Parathyroid adenoma (tissue), 2 donors: ENCODE results near the gene KLF13.

ENCODE experiments used
- H2AFZ ChIP-seq: fragments of 300-600 bp; sonication (generic); one replicate; pipeline ENCODE4 v1.7.0; 2017; ENCODE audit warnings: antibody characterized with exemption, mild to moderate bottlenecking
- H3K27ac ChIP-seq: fragments of 300-600 bp; sonication (generic); one replicate; pipeline ENCODE4 v1.7.0; 2017
- H3K27me3 ChIP-seq: fragments of 300-600 bp; sonication (generic); one replicate; pipeline ENCODE4 v1.7.0; 2017; ENCODE audit warnings: low read length; ENCODE audit not compliant: control insufficient read depth, insufficient read depth
- H3K36me3 ChIP-seq: fragments of 300-600 bp; sonication (generic); one replicate; pipeline ENCODE4 v1.7.0; 2017; ENCODE audit warnings: low read length; ENCODE audit not compliant: control insufficient read depth, insufficient read depth
- H3K4me1 ChIP-seq: fragments of 300-600 bp; sonication (generic); one replicate; pipeline ENCODE4 v1.7.0; 2017; ENCODE audit warnings: control low read depth
- H3K4me2 ChIP-seq: fragments of 300-600 bp; sonication (generic); one replicate; pipeline ENCODE4 v1.7.0; 2017; ENCODE audit warnings: low read length
- H3K4me3 ChIP-seq: fragments of 300-600 bp; sonication (generic); one replicate; pipeline ENCODE4 v1.7.0; 2017; ENCODE audit warnings: low read depth, low read length
- H3K79me2 ChIP-seq: fragments of 300-600 bp; sonication (generic); one replicate; pipeline ENCODE4 v1.7.0; 2017; ENCODE audit warnings: control low read depth
- H3K9ac ChIP-seq: fragments of 300-600 bp; sonication (generic); one replicate; pipeline ENCODE4 v1.7.0; 2017; ENCODE audit warnings: mild to moderate bottlenecking
- H3K9me3 ChIP-seq: fragments of 300-600 bp; sonication (generic); one replicate; pipeline ENCODE4 v1.7.0; 2017; ENCODE audit warnings: low read length; ENCODE audit not compliant: control insufficient read depth
- CTCF ChIP-seq: fragments of 300-600 bp; sonication (generic); IDR thresholded peaks from one replicate; pipeline ENCODE4 v1.7.0; 2017; ENCODE audit warnings: antibody characterized with exemption, mild to moderate bottlenecking
- donor health status: primary hyperparathyroidism.

The KLF13 gene

GRCh38 chr15:31381801-31382712, 55.4 kb downstream of the KLF13 start:
- no peak for TF ChIP-seq CTCF
- no peaks in the 10 kb centered on the region for H3K27me3 ChIP-seq
- H3K9ac ChIP-seq, result no peak overlapping the region
- no peaks in the 10 kb centered on the region for H3K9me3 ChIP-seq
- H3K4me3 ChIP-seq, result no peak overlapping the region
- H3K36me3 ChIP-seq, result no peaks in the 10 kb centered on the region
- H2AFZ ChIP-seq, result no peak overlapping the region
- no peaks in the 10 kb centered on the region for H3K4me1 ChIP-seq
- no peaks in the 10 kb centered on the region for H3K79me2 ChIP-seq
- H3K4me2 ChIP-seq, result no peak overlapping the region
- no peak overlapping the region for H3K27ac ChIP-seq

- H3K79me2 ChIP-seq, result no peaks in the 10 kb centered on the region
- no peaks in the 10 kb centered on the region for H3K27me3 ChIP-seq
- H3K4me1 ChIP-seq, result no peaks in the 10 kb centered on the region
- no peak overlapping the region for H2AFZ ChIP-seq
- H3K9me3 ChIP-seq, result no peaks in the 10 kb centered on the region
- H3K4me3 ChIP-seq, result no peak overlapping the region
- no peak overlapping the region for H3K27ac ChIP-seq
- H3K9ac ChIP-seq, result no peak overlapping the region
- no peak for TF ChIP-seq CTCF
- no peak overlapping the region for H3K4me2 ChIP-seq
- H3K36me3 ChIP-seq, result no peaks in the 10 kb centered on the region
Observed at GRCh38 chr15:31382713-31383045, 56.0 kb downstream of the KLF13 start.

- TF ChIP-seq CTCF, result no peak
- no peak overlapping the region for H3K27ac ChIP-seq
- peaks cover 4% of the 10 kb centered on the region for H3K4me1 ChIP-seq
- no peak overlapping the region for H3K4me2 ChIP-seq
- H3K4me3 ChIP-seq, result no peak overlapping the region
- H3K27me3 ChIP-seq, result no peaks in the 10 kb centered on the region
- no peaks in the 10 kb centered on the region for H3K79me2 ChIP-seq
- no peaks in the 10 kb centered on the region for H3K36me3 ChIP-seq
- no peak overlapping the region for H3K9ac ChIP-seq
- no peak overlapping the region for H2AFZ ChIP-seq
- no peaks in the 10 kb centered on the region for H3K9me3 ChIP-seq
Observed at GRCh38 chr15:31383139-31383538, 56.5 kb downstream of the KLF13 start.

- Histone ChIP-seq H3K27me3 (no peaks in the 10 kb centered on the region), H3K27ac (no peak overlapping the region), H3K4me2 (no peak overlapping the region), H3K4me3 (no peak overlapping the region), H3K9ac (no peak overlapping the region), H3K9me3 (no peaks in the 10 kb centered on the region), H3K79me2 (no peaks in the 10 kb centered on the region), H3K36me3 (no peaks in the 10 kb centered on the region), H3K4me1 (peaks cover 4% of the 10 kb centered on the region), H2AFZ (no peak overlapping the region)
- TF ChIP-seq CTCF, result no peak
Observed at GRCh38 chr15:31384568-31384967, 57.9 kb downstream of the KLF13 start.

GRCh38 chr15:31385736-31386135, 59.1 kb downstream of the KLF13 start:
- Histone ChIP-seq H3K4me2 (no peak overlapping the region), H2AFZ (no peak overlapping the region)
- TF ChIP-seq CTCF, result no peak

More at GRCh38 chr15:31385736-31386135, 59.1 kb downstream of the KLF13 start:
- Histone ChIP-seq H3K27ac (no peak overlapping the region), H3K27me3 (no peaks in the 10 kb centered on the region), H3K4me3 (no peak overlapping the region), H3K4me1 (peaks cover 4% of the 10 kb centered on the region), H3K9me3 (no peaks in the 10 kb centered on the region), H3K79me2 (no peaks in the 10 kb centered on the region), H3K36me3 (no peaks in the 10 kb centered on the region), H3K9ac (no peak overlapping the region)
